GM18951 (cell line): ENCODE results near the gene SCARB1.

Experiments used
- POLR2A ChIP-seq: IDR thresholded peaks from 4 replicates; pipeline ENCODE4 v1.6.1; 2011; ENCODE audit warnings: mild to moderate bottlenecking; ENCODE audit not compliant: insufficient read length, insufficient read depth; ENCODE audit errors: extremely low read depth
- in situ Hi-C: fragments of 300-500 bp; cut with MboI; formaldehyde crosslinking; loops from one replicate; pipeline ENCODE4 v1.12.0; 2022; ENCODE audit warnings: low sequenced_read_pairs, mixed read lengths, inconsistent platforms; ENCODE audit not compliant: unreplicated experiment

SCARB1 gene

GRCh38 chr12:124836759-124837158 is 26.9 kb downstream of the SCARB1 start:
- in situ Hi-C loops = no loop called here
- TF ChIP-seq POLR2A = no peak

GRCh38 chr12:124835656-124836410 is 27.8 kb downstream of the SCARB1 start:
- in situ Hi-C loops = no loop called here
- no peak for TF ChIP-seq POLR2A

GRCh38 chr12:124834822-124835221 is 28.8 kb downstream of the SCARB1 start:
- no peak for TF ChIP-seq POLR2A
- in situ Hi-C loops = no loop called here

- in situ Hi-C loops = no loop called here
- TF ChIP-seq POLR2A = no peak
These were observed 30.0 kb downstream of the SCARB1 start for GRCh38 chr12:124833693-124834122.

- in situ Hi-C loops = no loop called here
- no peak for TF ChIP-seq POLR2A
These were observed 30.8 kb downstream of the SCARB1 start for GRCh38 chr12:124832856-124833255.

- in situ Hi-C loops = no loop called here
- TF ChIP-seq POLR2A = no peak
These were observed 32.1 kb downstream of the SCARB1 start for GRCh38 chr12:124831590-124831989.

- no peak for TF ChIP-seq POLR2A
- in situ Hi-C loops = no loop called here
These were observed 33.4 kb downstream of the SCARB1 start for GRCh38 chr12:124830306-124830705.

GRCh38 chr12:124829708-124830304 is 33.9 kb downstream of the SCARB1 start:
- in situ Hi-C loops = no loop called here
- TF ChIP-seq POLR2A = no peak

GRCh38 chr12:124829008-124829707 is 34.5 kb downstream of the SCARB1 start:
- in situ Hi-C loops = no loop called here
- no peak for TF ChIP-seq POLR2A

- TF ChIP-seq POLR2A = no peak
- in situ Hi-C loops = no loop called here
These were observed 35.2 kb downstream of the SCARB1 start for GRCh38 chr12:124828264-124829007.

- TF ChIP-seq POLR2A = no peak
- in situ Hi-C loops = no loop called here
These were observed 36.0 kb downstream of the SCARB1 start for GRCh38 chr12:124827588-124828184.

- in situ Hi-C loops = no loop called here
- TF ChIP-seq POLR2A = no peak
These were observed 39.5 kb downstream of the SCARB1 start for GRCh38 chr12:124824195-124824594.
